GM20000 (cell line): Measurements from ENCODE around the gene EIF5AL1.
"Not testable (repeated sequence)": the region's sequence is repeated elsewhere in the genome, so short reads cannot be mapped to it uniquely, and the experiment has no call there.

ENCODE experiments used
- DNase-seq: peaks from one replicate; pipeline ENCODE4 v3.0.0; 2012; ENCODE audit warnings: low spot score
- CTCF ChIP-seq: IDR thresholded peaks from 2 replicates; pipeline ENCODE4 v1.5.1; 2012; ENCODE audit warnings: mild to moderate bottlenecking, control low read depth; ENCODE audit errors: extremely low read depth, missing control alignments

The EIF5AL1 gene

DNA sequence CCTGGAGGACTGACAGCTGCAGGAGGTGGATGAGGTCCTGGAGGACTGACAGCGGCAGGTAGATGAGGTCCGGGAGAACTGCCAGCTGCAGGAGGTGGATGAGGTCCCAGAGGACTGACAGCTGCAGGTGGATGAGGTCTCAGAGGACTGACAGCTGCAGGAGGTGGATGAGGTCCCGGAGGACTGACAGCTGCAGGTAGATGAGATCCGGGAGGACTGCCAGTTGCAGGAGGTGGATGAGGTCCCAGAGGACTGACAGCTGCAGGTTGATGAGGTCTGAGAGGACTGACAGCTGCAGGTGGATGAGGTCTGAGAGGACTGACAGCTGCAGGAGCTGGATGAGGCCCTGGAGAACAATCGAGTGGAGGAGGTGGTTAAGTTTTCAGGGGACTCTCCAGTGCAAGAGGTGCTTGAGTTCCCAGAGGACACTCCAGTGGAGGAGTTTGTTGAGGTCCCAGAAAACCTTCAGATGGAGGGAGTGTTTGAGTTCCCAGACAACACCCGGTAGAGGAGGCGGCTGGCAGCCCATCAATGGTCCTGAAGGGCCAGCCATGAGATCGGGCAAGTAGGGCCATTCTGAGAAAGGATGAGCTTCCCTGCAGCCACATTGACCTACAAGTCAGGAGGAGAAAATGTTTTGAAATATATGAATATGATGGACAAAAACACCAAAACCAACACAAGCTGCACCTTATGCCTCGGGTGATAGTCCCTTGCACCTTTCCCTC is 4.7 kb upstream of the EIF5AL1 start:
- no peak for TF ChIP-seq CTCF
- DNase-seq: no peak

DNA sequence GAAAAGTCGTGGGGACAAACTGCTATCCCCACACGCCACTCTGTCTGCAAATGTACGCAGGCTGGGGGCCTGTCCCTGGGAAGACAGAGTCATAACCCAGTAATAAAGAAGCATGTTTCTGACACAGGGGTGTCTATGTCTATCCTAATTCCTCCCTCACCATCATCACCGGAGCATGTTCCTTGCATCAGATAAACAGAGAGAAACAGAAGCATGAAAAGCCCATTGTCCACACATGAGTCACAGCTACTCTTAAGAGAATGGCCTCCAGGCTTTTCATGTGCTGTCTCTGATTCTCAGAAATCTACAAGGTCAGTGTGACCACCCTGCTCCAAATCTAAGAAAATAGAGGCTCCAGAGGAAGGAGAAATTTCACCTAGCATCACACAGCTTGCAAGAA is 4.1 kb upstream of the EIF5AL1 start:
- not testable (repeated sequence) for DNase-seq

- not testable (repeated sequence) for DNase-seq
Observed at GRCh38 chr10:79509306-79509933, 2.9 kb upstream of the EIF5AL1 start.

- not testable (repeated sequence) for DNase-seq
Observed at GRCh38 chr10:79509934-79510508, 2.3 kb upstream of the EIF5AL1 start.

GRCh38 chr10:79516532-79517205 is 4.3 kb downstream of the EIF5AL1 start:
- DNase-seq: not testable (repeated sequence)

- DNase-seq: not testable (repeated sequence)
Observed at GRCh38 chr10:79517567-79517966, 5.2 kb downstream of the EIF5AL1 start.

DNA sequence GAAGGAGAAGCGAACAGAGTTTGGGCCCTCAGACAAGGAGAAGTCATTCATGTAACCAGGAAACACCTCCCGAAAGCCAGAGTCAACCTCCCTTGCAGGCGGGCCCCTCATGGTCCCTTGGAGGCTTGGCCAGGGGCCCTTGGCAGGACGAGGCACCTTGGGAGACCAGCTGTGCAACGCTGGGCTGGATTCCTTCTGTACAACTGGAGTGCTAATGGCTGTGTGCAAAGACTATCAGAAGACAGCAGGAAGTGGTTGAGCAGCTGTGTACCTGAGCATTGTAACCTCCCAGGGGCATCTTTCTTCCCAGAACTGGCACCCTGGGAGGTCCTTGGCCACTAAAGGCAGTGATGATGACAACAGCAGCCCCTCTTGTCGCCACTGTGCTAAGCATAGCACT is 9.4 kb downstream of the EIF5AL1 start:
- DNase-seq: not testable (repeated sequence)

- DNase-seq: not testable (repeated sequence)
Observed at GRCh38 chr10:79522464-79522863, 10.1 kb downstream of the EIF5AL1 start.

DNA sequence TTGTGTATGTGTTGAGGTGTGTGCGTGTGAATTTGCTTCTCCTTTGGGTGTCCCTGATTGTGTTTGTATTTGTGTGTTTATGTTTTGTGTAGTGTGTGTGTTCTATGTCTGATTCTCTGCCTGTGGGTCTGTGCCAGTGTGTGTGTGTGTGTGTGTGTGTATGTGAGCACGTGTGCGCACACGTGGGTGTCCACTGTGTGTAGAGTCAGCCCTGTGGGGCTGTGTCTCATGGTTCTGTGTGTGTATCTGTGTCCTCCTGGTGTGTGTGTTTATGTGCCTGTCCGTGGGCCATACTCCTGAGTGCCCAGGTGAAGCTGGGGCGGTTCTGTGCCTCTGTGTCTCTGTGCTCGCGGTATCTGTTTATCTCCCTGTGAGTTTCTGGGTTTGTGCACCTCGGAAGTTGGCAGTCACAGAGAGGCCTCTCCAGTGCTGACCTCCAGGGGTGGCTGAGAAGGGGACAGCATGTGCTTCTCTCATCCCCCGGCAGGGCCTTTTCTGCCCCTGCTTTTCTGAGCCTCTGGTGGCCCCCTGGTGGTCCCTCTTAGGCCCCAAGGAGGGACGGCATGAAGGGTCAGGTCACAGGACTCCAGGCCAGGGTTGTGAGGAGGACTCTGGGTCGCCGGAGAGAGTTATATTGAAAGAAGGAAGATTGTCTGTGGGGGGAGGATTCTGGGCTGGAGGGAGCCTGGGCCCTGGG is 11.0 kb downstream of the EIF5AL1 start:
- not testable (repeated sequence) for DNase-seq

GRCh38 chr10:79525049-79525710 is 12.8 kb downstream of the EIF5AL1 start:
- not testable (repeated sequence) for DNase-seq

- not testable (repeated sequence) for DNase-seq
Observed at GRCh38 chr10:79528261-79528660, 15.9 kb downstream of the EIF5AL1 start.

DNA sequence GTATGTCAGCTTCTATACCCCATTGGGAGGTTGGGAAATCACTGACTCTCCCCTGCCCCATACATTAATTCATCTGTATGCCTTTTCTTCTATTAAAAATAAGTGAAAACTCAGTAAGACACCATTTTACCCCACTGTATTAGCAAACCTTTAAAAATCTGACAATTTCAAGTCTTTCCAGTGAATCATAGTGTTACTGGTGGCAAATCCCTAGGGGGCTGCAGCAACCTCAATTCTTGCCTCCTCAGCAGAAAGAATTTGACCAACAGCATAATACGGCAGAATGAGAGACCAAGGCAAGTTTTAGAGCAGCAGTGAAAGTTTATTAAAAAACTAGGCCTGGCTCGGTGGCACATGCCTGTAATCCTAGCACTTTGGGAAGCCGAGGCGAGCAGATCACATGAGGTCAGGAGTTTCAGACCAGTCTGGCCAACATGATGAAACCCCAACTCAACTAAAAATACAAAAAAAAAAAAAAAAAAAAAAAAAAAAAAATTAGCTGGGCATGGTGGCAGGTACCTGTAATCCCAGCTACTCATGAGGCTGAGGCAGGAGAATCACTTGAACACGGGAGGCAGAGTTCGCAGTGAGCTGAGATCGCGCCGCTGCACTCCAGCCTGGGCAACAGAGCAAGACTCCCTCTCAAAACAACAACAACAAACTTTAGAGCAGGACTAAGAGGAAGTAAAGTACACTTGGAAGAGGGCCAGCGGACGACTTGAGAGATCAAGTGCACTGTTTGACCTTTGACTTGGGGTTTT is 21.0 kb downstream of the EIF5AL1 start:
- DNase-seq: not testable (repeated sequence)

- not testable (repeated sequence) for DNase-seq
Observed at GRCh38 chr10:79533903-79534175, 21.5 kb downstream of the EIF5AL1 start.

DNA sequence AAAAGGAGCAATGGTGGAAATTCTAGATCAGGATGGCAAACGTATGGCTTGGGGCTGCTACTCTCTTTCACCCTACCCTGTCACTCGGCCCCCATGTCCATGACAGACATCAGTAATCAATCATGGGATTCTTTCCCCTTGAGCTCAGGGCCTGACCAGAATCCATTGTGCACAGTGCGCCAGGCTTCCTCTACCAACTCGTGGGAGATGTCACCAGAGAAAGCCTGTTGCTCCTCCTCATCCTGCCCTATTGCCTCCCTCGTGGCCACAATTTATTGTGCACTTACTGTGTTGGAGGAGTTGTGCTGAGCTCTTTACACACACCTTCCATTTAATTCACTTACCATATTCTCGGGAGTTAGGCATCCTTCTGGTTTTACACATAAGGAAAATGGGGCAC is 26.0 kb downstream of the EIF5AL1 start:
- not testable (repeated sequence) for DNase-seq

- not testable (repeated sequence) for DNase-seq
Observed at GRCh38 chr10:79540930-79541329, 28.6 kb downstream of the EIF5AL1 start.
